ENCODE measurements around the gene TSPOAP1.
A peak's percentile ranks its signal among the peaks of the same experiment; 100 is the strongest.

The TSPOAP1 gene

GRCh38 chr17:58327363-58328194, 1.0 kb downstream of the TSPOAP1 start:
- peak; percentile 70 for DNase-seq

DNA sequence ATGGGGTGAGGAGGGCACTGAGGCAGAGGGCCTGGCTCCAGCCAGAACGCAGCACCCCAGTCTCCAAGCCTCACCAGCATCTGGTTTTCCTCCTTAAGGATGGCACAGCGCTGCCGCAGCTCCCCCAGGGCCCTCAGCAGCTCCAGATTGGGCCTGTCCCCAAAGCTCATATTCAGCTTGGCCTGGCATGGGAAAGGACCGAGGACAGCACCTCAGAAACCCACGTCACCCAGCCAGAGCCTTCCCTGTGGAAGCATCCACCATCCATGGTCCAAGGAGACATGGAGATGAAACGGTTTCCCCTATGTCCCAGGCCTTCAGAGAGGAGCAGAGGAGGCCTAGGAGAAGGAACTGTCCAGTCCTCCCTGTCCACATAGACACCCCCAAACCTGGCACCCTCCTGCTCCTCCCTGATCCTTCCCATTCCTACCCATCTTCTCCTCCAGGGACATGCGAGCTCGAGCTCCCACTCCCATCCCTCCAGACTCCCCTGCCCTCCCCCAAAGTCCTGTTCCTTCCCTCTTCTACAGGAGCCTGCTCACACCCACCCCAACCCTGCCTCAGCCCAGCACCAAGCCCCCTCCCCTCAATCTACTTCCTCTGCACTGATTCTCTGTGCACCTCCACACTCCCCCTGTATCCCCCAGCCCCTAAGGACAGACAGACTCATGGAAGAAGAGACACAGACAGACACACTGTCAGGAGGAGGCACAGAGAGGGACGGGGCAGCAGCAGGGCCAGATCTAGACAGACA, 1.8 kb downstream of the TSPOAP1 start:
- DNase-seq: peak; percentile 26

GRCh38 chr17:58325976-58326468, 2.6 kb downstream of the TSPOAP1 start:
- peak; percentile 12 for DNase-seq

DNA sequence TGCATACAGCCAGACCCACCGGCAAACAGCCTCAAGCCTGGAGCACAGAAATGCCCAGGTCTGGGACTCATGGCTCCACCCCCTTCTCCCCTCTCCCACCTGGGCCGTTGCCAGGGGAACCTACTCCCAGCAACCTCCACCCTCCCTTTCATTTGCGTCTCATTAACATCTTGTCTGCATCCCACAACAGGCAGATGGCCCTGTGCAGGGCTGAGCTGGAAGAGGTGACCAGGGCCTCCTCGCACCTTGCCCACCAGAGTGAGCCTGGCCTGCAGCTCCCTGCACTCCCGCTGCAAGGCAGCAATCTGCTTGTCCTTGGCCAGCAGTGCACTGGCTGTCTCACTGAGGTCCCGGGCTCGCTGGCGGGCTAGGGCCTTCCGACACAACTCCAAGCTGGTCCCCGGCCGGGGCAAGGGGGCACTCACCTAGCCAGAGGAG, 3.3 kb downstream of the TSPOAP1 start:
- DNase-seq: peak; percentile 18

DNA sequence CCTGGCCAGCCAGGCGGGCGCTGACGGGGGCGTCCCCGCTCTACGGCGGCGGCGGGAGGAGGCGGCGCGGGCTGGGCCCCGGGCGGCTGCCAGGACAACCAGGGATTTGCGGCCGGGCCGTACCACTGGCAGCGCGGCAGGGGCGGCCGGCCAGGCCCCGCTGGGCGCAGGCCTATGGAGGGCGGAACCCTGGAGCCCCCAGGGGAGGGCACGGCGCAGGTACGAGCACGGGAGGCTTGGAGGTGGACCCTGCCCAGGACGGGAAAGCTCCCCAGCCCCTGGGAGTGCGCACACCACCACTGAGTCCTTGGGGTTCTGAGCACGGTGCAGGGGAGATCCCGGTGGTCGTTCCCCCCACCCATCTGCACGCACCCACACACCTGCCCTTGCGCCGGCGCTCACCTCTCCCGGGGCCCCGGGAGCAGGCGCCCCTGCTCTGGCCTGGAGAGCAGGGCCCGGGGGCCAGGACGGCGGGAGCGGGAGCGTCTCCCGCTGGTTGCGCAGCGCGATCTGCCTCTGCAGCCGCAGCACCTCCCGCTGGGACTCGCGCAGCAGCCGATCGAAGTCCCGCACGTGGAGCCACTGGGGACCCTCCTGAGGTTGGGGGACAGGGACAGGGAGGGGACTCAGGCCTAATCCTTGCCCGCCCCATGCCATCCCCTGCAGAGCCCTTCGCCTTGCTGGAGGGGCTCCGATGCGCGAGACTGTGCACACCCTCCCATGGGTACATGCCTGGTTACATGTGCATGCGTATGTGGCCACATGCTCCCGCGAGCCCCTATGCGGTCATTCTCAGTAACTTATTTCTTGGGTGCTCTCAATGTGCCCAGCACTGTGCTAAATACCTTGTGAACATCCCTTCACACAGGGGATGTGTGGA, 3.9 kb downstream of the TSPOAP1 start:
- DNase-seq: no peak

- DNase-seq: no peak
Measured at GRCh38 chr17:58324056-58324408, 4.6 kb downstream of the TSPOAP1 start.

DNA sequence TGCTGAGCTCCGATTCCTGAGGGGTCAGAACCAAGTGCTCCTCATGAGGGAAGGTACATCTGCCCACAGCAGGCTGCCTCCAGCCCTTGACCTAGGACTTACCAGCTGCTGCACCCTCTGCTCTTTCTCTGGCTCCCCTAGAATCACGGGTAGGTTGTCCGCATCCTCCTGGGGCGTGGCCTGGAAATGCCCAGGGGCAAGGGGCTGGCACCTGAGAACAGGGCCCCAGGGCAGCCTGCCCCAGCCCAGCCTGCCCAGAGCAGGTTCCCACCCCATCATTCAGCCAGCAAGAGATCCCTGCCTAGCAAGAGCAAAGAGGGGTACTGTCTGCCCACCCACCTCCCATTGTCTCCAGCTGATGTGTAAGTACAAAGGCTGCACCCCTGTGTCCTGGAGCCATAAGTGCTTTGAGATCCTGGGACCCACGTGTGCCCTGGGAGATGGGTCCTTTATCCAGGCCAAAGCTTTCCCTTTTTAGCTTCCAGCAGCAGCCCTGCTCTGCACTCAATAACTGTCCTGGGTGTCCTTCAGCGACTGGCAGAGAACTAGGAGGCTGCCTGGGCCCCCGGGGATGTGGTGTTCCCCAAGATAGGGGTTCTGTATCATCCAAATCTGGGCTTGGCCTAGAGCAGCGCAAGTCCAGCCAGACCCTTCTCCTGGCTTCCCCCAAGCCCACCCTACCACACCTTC, 5.1 kb downstream of the TSPOAP1 start:
- DNase-seq: no peak

DNA sequence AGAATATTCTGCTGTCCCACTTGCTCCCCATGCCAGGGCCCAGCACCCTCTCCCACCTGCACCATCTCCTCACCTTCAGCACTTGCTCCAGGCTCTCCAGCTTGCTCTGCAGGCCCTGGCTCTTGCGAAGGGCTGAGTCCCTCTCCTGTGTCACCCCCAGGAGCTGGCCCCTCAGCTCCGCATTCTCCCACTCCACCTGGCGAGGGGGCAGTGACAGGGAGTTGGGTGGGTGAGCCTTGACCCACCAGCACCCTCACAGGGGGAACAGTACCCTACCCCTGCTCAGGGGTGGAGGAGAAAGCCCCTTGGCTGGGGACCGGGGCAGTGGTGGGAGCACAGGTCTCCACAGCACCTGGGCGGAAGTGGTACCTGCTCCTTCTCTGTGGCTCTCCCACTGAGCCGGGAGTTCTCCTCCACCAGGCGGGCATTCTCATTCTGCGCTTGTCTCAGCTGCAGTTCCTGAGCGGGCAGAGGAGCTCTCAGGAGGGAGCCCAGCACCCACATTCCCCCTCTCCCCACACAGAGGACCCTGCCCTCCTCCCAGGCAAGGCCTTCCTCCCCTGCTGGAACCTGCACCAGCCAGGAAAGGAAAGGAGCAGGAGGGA, 5.9 kb downstream of the TSPOAP1 start:
- DNase-seq: no peak

GRCh38 chr17:58321571-58322525, 6.7 kb downstream of the TSPOAP1 start:
- no peak for DNase-seq

- no peak for DNase-seq
Measured at GRCh38 chr17:58320570-58321323, 7.8 kb downstream of the TSPOAP1 start.

DNA sequence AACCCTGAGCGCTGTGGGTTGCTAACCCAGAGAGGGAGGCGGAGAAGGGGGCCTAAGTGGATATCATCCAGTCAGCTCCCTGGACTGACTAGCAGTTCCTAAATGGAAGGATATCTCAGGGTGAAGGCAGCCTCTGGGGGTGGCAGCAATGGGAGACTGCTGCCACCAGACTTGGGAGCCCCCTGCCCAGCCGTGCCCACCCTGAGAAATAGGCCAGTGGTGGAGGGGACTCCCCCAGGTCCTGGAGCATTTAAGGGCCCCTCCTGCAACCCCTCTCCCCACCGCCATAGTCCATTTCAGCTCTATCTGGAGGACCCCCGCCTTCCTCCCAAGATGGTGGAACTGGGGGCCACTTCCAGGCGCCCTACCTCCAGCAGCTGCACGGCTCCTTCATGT, 8.4 kb downstream of the TSPOAP1 start:
- no peak for DNase-seq

- no peak for DNase-seq
Measured at GRCh38 chr17:58319173-58320162, 9.1 kb downstream of the TSPOAP1 start.

DNA sequence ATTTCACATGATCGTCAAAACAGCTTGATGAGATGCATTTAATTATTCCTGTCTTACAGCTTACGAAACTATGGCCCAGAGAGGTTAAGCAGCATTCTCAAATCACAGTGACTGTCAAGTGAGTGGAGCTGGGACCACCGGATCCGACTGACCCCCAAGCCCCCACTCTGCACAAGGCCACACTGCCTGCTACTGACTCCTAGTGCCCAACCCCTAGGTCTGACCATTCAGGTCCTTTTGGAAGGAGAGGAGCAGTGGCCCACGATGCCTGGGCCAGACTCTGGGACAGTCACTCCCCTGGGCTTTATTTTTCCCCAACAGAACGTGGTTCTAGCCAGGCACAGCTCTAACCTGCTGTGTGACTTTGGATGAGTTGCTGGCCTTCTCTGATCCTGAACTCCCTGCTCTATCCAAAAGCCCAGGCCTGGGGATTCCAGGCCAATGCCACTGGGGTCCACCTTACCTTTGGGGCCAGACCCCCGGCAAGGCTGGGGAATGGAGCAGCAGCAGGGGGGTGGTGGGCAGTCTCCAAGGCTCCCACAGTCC, 9.9 kb downstream of the TSPOAP1 start:
- no peak for DNase-seq

- DNase-seq: peak; percentile 6
Measured at GRCh38 chr17:58318065-58318481, 10.5 kb downstream of the TSPOAP1 start.

DNA sequence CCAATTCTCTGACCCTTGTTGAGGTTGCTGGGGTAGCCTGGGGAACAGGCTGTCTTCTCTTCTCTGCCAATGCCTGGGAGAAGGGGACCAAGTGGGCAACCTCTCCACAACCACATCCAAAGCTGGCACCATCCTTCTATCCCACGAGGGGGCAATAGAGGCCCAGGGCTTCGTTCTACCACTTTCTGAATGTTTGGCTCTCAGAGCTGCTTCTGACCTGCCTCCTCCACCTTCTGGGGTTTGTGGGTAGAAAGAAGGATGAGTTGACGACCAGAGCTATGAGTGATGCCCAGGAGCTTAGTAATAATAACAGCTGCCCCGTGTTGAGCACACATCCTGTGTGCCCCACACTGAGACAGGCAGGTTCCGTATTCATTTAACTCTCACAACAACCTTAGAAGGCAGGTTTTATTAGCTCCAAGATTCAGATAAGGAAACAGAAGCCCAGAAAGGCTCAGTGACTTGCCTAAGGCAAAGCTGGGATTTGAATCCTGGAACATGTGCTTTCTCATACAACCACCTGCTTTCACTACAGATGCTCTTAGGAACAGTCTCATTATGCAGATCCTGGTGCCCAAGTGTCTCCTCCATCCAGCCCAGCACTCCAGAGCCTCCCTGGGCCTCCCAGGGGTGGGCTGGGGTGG, 11.1 kb downstream of the TSPOAP1 start:
- DNase-seq: peak; percentile 69

GRCh38 chr17:58316260-58316960, 12.2 kb downstream of the TSPOAP1 start:
- peak; percentile 5 for DNase-seq

- no peak for DNase-seq
Measured at GRCh38 chr17:58315750-58316149, 12.8 kb downstream of the TSPOAP1 start.

Data from activated CD4-positive, alpha-beta T cell treated with anti-CD3 and anti-CD28 coated beads for 1 hour (primary cell).